ENCODE data around the gene SLC26A6.

Gene SLC26A6

GRCh38 chr3:48630407-48630806 lies 4.9 kb downstream of the SLC26A6 start:
- TF ChIP-seq, protein P1, sequence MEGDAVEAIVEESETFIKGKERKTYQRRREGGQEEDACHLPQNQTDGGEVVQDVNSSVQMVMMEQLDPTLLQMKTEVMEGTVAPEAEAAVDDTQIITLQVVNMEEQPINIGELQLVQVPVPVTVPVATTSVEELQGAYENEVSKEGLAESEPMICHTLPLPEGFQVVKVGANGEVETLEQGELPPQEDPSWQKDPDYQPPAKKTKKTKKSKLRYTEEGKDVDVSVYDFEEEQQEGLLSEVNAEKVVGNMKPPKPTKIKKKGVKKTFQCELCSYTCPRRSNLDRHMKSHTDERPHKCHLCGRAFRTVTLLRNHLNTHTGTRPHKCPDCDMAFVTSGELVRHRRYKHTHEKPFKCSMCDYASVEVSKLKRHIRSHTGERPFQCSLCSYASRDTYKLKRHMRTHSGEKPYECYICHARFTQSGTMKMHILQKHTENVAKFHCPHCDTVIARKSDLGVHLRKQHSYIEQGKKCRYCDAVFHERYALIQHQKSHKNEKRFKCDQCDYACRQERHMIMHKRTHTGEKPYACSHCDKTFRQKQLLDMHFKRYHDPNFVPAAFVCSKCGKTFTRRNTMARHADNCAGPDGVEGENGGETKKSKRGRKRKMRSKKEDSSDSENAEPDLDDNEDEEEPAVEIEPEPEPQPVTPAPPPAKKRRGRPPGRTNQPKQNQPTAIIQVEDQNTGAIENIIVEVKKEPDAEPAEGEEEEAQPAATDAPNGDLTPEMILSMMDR (conservative IDR thresholded peaks at IDR 0.05): no peak
- no peak for TF ChIP-seq ZFX (IDR thresholded peaks at IDR 0.05)
- no peak overlapping the region for H3K27ac ChIP-seq

- no peak overlapping the region for H3K27ac ChIP-seq
- TF ChIP-seq, protein P1 (conservative IDR thresholded peaks at IDR 0.05): no peak
- no peak for TF ChIP-seq ZFX (IDR thresholded peaks at IDR 0.05)
Measured at GRCh38 chr3:48629894-48630293, 5.4 kb downstream of the SLC26A6 start.

GRCh38 chr3:48628277-48629017 lies 6.8 kb downstream of the SLC26A6 start:
- TF ChIP-seq, protein P1 (conservative IDR thresholded peaks at IDR 0.05): no peak
- TF ChIP-seq ZFX (IDR thresholded peaks at IDR 0.05): no peak
- no peak overlapping the region for H3K27ac ChIP-seq

DNA sequence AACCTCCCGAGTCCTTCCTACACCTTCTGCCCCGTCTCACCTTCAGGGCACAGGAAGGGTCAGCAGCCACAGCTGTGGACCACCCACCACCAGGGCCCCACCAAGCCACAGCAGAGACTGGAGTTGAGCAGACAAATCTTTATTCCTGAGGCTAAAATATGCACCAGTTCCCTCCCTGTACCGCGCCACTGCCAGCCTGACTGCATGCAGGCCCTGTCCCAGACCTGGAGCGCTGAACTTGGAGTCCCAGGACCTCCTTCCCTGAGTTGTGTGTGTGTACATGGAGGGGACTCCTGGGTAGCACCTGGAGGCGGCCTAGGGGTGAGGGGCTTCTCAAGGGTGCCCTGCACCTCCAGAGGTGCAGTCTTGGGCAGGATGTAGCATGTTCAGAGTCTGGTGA lies 9.7 kb downstream of the SLC26A6 start:
- TF ChIP-seq, protein P1 (conservative IDR thresholded peaks at IDR 0.05): no peak
- TF ChIP-seq ZFX (IDR thresholded peaks at IDR 0.05): no peak

GRCh38 chr3:48624767-48625166 lies 10.5 kb downstream of the SLC26A6 start:
- TF ChIP-seq ZFX (IDR thresholded peaks at IDR 0.05): no peak
- TF ChIP-seq, protein P1 (conservative IDR thresholded peaks at IDR 0.05): no peak
- peak overlapping the region; percentile 67 for H3K27ac ChIP-seq

More for the DNA sequence above, 9.7 kb downstream of the SLC26A6 start:
- H3K27ac ChIP-seq: no peak overlapping the region

DNA sequence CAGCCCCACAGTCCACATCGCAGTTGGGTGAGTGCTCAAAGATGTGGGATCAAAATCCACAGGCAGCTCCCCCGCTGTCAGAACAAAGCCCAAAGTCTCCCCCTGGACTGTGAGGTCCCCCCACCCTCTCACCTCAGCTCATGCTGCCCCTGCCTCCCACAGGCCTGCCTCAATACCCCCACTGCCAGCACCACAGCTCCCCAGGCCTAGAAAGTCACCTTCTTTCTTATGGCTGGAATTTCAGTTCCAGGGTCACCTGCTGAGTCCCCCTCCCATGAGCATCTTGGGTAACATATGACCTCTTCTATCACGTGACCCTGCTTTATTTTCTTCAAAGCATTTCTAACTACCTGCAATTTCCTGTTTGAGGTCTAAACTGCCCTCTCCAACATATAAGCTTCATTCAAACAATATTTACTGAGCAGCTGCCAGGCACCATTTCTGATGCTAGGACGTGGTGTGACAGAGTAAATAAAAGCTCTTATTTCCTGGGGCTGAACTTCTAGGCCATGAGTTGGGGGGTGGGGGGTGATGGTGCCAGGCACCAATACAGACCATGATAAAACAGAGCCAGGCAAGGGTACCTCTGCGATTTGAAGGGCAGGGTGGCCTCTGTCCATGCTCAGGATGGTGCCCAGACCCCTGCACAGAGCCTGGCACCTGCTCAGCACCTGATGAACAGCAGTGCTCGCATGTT lies 11.3 kb downstream of the SLC26A6 start:
- no peak for TF ChIP-seq ZFX (IDR thresholded peaks at IDR 0.05)
- TF ChIP-seq, protein P1 (conservative IDR thresholded peaks at IDR 0.05): no peak
- H3K27ac ChIP-seq: peak overlapping the region; percentile 67

DNA sequence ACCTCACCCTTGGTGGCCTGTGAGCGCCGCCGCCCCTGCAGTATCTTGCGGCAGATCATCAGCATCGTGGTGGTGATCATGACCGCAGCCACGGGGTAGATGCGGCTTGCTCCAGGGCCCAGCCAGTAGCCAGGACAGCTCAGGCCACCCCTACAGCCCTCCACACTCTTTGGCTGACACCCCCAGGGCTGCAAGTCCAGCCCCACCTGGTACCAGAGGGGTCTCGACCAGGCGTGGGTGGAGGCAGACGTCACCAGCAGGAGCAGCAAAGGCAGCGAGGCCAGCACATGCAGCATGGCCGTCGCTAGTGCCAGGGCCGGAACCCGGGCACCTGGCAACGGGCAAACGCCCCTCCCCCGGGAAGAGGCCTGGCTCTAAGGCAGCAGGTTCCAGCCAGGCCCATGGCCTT lies 13.8 kb downstream of the SLC26A6 start, which contains the start of gene TMEM89:
Gene TMEM89, minus strand, starts transcription at position 309 of the 409 bp plus-strand sequence. Its CDS starts 13 bp downstream, at position 296.
- TF ChIP-seq, protein P1 (conservative IDR thresholded peaks at IDR 0.05): no peak
- no peak for TF ChIP-seq ZFX (IDR thresholded peaks at IDR 0.05)
- H3K27ac ChIP-seq: peak within 1 kb of the TSS; percentile 39
